Globus pallidus (tissue), 1 donor: Measurements from ENCODE around the gene PARS2.

ENCODE experiments used
- DNase-seq: peaks from one replicate; pipeline ENCODE4 v3.0.0-alpha.2; 2015; ENCODE audit warnings: low spot score

Gene PARS2

DNA sequence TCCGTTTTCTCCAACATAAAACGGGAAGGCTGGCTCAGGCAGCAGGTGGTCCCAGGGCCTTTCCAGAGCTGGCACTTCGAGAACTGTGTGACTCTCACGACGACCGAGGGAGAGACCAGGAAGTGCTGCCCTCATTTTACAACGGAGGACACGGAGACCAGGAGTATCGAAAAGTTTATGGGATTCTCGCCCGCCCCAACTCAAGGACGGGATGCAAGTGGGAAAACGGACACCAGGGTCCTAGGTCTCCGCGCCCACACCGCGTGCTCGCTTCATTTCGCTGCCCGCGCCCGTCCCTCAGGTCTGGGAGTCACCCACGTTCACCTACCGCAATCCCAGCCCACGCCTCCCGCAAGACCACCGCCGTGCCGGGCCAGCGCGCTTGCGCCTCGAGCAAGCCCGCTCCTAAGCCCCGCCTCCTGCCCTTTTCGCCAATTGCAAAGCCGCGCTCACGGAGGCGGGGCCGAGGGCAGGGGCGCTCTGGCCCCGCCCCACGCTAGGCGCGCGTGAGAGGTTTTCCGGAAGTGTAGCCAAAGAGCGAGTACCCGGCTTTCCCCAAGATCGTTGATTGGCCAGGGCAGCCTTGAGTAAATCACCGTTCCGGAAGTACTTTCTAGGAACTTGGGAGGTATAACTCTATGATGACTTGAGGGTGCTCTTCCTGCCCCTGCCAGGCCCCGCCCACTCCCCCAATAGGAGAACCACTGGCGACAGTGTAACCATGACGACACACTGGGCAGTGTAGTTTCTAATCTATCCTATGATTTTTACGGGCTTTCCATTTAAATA, at the start of gene PARS2:
PARS2 (minus strand) TSS at position 391 of the 789 bp plus-strand sequence. CDS start 5,362 bp downstream, outside the sequence.
- peak; percentile 99 for DNase-seq

DNA sequence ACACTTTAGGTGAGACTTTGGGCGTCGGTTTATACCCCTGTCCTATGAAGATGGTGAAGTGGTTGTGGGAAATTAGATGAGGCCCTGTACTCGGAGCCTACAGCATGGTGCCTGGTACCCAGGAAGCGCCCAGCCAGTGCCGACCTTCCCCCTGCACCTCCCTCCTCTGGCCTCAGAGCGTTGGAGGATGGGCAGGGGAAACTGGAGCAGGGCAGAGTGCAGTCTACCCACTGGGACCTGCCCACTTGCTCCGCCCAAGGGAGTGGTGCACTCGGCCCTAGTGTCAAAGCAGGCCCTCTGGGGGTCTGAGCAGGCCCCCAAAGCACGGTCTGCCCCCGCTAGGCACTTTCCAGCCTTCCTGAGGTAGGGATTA, 49.8 kb upstream of the PARS2 start:
- no peak for DNase-seq

DNA sequence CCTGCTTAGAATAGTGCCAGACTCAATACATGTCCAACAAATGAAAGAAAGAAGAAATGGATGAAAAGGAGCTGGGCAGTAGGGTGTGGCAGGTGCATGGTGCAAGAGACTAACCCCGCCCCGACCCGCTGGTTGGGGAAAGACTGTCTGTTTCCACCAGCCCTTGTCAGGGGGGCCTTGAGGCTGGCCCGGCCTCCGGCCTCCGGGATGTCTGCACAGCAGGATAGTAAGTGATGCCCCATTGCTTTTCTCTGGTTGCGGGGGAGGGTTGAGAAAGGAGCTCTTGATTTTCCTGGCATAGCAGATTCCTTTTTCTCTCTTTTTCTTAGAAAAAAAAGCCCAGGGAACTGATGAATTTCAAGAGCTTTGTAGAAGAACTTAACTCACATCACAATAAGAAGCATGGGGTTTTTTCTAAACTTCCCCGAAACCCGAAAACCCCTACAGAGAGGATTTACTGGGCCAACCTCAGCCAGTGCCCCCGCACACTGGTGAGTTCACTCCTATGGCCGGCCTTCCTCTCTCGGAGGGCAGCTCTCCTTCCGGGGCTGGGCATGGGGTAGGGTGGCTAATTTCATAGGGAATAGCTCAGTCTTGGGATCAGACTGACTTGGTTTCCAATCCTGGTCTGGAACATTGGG, 49.3 kb upstream of the PARS2 start:
- DNase-seq, result no peak

DNA sequence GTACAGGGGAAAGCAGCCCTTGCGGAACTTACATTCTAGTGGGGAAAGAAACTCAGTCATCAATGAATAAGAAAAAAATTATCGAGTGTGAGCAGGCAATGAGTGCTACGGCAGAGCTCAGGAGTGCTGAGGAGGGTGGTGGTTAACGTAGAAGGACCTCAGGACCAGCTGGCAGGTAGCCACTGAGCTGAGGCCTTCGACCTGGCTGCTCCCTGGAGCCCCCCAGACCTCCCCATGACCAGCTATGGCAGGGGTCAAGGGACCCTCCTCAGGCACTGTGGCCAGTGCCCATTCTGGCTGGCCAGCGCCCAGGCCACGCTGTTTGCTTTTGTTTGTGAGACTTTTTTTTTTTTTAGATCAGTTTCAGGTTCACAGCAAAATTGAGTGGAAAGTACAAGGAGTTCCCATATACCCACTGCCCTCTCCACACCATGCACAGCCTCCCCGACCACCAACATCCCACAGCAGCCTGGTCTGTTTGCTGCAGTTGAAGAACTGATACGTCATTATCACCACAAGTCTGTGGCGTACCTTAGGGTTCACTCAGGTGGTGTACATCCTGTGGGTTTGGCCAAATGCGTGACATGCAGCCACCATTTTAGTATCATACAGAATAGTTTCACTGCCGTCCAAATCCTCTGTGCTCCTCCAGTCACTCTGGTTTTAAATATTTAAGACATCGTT, 48.6 kb upstream of the PARS2 start:
- DNase-seq, result no peak

DNA sequence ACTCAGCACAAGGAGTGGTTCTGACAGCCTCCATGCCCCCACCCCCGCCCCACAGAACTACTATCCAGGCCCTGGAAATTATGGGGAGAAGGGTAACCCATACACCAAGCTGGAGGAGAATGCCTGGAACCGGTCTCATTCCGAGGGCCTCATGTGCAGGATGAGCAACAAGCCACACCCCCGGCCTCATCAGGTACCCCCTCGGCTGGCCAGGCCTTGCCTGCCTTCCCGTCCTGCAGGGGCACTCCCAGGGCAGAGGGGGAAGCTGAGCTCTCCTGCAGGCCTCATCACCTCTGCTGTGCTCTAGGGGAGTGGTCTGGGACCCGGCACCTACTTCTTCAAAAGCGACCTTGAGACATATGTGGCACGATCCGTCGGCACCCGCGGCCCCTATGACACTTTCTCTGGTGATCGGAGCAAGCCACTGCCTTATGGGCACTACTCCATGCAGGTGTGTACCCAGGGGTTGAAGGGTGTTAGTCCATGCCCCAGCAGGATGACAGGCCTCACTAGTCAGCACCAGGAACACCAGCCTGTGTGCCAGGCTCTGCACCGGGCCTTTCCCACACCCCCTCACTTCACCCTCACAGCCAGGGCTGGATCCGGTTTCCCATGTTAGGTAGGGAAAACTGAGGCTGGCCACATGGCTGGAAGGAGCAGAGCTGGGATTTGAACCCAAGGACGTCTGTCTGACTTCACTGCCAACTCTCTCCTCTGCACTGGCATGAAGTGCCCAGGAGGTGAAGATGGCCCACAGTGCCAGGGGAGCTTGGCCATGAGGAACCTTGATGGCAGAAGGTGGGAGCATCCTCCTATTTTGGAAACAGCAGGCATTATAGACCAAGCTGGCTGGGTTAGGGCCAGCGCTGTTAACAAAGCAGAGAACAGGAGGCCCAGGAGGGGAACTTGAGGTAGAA, 47.7 kb upstream of the PARS2 start:
- DNase-seq, result no peak

DNA sequence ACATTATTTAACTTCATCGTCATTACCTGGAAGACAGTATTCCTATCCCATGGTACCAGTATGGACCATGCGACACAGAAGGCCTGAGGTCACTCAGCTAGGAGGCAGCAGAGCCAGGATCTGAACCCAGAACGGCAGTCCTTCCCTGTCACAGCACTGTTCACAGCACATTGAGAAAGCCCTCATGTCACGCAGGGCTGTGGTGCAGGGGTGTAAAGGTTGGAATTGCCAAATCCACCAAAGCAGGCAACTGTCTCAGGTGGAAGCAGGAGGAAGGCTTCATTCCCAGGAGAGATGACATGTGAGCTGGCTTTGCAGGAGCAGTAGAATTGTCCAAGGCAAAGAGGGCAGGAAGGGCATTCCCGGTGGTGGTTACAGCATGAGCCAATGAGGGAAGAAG, 46.7 kb upstream of the PARS2 start:
- no peak for DNase-seq

DNA sequence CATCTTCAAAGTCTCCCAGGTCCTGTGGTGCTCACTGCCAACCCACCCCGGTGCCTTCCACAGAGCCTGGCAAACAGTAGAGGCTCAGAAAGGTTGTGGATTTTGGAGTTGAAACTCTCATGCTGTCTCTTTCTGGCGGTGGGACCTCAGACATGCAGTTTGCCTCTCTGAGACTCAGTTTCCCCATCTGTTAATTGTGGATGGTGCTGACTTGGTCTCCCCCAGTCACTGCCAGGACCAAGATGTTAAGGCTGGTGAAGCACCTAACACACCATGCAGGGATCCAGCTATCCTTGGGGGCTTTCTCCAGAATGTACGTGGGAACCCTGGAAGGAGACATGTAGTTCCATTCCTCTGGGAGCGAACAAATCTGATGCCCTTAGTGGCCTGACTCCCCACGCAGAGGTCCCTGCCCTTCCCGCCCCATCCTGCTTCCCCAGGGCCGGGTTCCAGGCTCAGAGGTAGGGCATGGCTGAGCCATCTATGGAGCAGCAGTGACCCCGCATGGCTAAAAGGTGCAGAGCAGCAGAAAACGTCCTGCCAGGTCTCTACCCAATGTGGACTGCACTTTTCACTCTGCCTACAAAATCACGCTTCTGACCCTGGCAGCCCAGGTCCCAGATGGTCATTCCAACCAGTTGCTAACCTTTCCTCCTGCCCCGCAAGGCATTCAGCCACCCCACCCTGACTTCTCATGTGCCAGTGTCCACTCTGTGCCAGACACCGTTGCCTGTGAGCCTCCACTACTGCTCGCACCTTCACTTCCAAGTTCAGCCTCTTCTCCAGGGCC, 46.0 kb upstream of the PARS2 start:
- peak; percentile 34 for DNase-seq

DNA sequence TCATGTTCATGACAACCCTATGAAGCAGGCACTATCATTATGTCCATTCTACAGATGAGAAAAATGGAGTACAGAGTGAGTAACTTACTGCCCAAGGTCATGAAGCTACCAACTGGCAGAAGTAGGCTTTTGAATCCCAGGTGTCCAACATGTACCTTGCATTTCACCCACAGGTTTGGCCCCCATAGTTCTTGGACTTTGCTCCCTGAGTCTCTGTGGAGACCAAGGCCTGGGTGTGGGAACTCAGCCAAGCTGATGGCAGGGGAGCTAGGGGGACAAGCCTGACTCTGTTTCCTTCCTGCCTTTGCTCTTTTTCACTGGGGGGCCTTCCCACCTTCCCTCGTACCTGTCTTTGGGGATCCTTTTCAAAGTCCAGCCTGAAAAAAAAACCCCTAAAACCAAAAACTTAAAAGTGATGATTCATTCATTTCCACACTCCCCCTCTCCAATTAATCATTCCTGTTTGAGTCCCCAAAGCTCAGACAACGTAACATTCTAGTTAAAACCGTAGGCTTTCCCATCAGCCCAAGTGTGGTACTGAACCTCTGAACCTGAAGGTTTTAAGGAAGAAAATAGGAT, 45.3 kb upstream of the PARS2 start:
- DNase-seq, result no peak

DNA sequence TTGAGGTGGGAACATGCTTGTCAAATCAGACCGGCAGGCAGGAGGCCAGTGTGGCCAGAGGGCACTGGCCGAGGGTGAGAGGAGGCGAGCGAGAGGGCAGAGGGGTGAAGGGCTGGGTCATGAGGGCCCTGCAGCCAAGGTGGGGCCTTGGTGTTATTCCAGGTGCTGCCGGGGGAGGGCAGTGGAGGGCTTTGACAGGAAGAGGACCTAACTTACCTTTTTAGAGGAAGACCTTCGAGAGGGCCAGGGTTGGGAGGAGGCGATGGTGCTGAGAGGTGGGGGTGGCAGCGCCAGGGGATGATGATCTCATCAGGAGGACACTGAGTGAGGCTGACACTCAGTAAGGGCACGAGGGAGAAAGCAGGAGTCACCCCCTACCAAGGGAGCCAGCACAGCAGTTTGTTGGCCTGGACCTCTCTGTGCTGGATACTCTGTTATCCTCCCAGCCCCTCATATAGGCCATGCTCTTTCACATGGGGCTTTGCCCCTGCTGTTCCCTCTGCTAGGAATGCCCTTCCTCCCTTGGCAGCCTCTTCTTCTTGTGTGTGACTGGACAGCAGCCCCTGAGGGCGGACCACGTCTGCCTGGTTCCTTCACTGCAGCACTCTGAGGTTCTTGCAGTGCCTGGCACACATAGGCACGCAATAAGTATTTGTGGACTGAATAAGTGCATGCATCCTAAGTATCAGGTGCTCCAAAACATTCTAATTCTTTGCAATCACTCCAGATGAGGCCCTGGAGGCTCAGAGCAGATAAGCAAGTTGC, 44.3 kb upstream of the PARS2 start:
- DNase-seq, result no peak

DNA sequence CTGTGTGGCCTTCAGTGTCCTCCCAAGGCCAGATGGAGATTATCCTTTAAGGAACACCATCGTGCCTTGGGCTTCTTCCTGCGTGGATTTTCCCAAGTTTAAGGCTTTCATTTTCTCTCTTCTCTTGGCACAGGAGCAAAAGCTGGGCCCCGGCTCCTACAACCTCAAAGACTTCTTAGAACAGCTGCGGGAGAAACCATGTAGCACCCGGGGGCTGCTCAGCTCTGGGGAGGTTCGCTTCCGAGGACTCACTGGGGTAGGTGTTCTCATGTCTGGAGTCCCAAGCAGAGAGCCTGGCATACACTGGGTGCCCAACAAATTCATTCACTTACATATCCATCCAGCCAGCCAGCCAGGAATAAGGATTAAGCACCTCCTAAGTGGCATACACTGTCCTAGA, 43.4 kb upstream of the PARS2 start:
- no peak for DNase-seq

DNA sequence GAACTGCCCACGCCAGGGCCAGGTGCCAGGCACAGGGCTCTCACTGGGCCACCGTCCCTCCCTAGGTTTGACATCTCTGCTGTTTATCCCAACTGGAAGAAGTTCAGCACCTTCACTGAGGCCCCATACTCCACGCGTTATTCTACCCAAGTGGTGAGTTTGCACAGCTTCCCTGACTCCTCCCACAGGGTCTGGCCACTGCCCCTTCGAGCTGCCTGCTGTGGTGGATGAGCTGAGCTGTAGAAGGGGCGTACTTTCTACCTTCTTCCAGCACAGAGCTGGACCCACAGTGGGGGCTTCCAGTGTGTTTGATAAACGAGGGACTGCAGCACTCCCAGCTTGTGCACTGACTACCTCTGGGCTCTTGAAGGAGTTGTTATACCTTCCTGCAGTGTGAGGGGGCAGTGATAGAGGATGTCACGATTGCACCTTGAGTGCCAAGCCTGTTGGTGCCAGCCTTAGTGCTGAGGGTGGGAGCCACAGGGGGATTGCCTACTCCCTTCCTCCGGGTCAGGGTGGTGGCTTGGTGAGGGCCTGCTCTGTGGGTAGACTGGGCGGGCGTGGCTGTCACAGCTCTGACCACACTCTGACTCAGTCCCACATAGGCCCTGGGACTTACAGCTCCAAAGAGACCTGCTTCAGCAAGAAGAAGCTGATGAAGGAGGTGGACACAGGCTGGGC, 42.7 kb upstream of the PARS2 start:
- no peak for DNase-seq

DNA sequence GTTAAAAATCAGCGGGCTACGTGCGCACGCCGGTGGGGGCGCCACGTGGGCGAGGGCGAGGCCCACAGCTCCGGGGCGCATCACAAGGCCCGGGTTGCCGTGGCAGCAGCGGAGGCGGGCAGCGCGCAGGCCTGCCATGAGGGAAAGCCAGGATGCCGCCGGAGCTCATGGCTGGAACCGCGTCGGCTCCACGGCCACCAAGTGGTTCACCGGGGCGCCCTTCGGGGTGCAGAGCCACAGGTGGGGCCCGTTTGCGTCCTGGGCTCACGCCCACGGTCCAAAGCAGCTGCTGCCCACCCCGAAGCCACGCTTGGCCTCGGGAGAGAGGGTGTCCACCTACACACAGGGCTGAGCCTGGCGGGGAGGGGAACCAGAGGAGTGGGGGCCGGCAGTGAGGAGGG, 41.7 kb upstream of the PARS2 start:
- no peak for DNase-seq

DNA sequence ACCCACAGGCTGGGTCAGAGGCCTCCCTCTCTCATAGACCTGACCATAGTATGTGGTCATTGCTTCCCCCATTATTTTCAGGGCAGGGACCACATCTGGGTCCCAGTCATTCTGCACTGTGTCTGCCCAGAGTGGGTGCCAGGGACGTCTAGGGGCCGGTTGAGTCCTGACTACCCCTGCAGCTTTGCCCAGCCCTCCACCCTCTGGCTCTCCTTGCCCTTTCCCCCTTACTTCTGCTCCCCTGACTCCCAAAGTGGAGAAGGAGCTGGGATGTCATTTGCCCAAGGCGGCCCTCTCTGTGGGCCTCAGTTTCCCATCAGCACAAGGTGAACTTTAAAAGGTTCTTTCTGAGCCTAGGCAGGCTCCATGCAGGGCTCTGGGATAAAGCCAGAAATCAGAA, 41.1 kb upstream of the PARS2 start:
- DNase-seq, result no peak

DNA sequence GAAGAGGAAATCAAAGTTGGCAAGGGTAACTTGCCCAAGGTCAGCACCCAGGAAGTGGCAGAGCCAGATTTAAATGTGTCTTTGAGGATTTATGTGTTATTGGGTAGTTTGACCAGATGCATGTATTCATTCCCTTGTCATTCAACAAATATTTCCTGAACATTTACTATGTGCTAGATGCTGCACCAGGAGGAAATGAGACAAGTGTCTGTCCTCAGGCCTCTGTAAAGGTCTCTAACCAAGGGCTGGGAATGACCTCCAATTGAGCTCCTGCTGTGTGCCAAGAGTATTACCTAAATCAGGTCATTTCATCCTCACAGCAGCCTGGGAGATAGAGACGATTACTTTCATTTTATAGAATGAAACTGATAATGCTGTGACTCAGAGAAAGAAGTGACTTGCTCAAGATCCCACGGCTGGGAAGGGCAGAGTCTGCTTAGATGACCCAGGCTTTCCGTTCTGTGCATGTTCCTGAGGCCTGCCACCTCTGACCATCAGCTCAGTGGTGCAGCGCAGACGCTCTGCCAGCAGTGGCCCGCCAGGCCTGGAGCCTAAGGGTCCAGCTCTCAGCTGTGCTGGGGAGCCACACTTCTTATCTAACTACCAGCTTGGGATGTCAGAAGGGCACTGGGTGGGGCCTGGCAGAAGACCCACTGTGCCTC, 40.3 kb upstream of the PARS2 start:
- no peak for DNase-seq

DNA sequence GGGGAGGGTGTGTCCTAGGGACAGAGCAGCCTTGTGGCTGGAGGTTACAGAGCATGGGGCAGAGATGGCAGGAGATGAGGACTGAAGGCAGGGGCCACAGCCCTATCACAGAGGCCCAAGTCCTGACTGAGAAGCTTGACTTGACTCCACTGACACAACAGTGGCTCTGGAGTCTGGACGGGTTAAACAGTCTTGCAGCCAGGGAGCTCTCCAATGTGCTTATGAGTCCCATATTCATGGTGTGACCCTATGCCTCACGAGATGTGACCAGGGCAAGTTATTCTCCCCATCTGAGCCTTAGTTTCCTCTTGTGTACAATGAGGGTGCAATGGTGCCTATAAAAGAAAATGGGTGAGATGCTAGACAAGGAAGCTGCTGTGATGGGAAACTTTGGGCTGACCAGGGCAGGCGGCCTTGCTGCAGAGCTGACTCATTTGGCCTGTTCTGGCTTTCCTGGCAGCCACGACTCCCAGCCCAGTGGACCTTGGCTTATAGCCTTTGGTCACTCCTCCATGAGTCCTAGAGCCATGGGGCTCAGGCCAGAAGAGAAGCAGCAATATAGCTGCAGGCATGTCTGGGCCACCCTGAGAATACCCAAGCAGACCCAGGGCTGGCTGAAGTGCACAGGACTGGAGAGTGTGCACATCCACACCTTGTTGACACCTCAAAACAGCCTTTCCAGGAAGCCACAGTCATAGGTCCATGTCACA, 39.6 kb upstream of the PARS2 start:
- DNase-seq, result no peak

DNA sequence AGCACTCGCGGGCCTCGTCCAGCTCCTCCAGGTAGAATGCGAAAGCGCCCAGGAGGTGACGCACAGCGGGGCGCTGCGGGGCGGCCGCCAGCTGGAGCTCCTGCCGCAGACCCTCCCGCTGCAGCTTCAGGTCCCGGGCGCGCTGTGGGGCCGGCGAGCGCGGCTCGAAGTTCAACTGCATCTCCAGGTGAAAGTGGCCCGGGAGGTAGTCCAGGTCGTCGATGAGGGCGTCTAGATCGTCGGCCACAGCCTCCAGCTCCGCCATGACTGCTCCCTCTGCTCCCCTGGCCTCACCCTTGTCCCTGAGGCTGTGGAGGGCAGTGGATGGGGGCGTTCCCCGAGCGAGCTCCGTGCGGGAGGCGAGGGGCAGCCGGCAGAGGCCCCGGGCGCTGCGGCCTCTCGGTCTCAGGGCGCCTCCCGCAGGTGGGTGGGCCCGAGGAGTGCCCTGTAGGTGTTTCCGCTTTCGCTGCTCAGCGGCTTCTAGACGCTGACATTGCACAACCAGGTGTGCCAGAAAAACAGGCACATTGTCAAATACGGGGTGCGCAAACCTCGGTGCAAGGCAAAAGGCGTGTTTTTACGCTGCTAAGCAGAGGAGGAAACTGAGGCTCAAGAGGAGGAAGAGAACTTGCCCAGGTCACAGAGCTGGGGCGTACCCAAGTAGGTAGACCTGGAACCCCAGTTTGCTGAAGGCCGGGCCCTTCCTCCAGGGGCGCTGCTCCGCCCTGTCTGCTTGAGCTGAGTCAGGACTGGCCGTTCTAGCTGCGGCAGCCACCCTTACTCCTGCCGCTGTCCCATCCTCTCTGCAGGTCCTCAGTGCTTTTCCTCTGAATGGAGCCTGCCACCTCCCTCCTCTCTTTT, 36.8 kb upstream of the PARS2 start, which contains the start of gene TTC22:
TTC22 (minus strand) TSS at position 425 of the 861 bp plus-strand sequence; CDS start at position 265, 160 bp downstream.
- DNase-seq, result no peak
